ENCODE results near the gene RNF217.

RNF217 gene

GRCh38 chr6:125050663-125051318 is 88.6 kb downstream of the RNF217 start (continued):
- no peak for TF ChIP-seq ZFP30 (CRISPR knock-in tag; IDR thresholded peaks at IDR 0.05)
- no peak for TF ChIP-seq OSR1 (CRISPR knock-in tag; IDR thresholded peaks at IDR 0.05)
- TF ChIP-seq CSDC2 (CRISPR knock-in tag; IDR thresholded peaks at IDR 0.05): no peak
- TF ChIP-seq BACH2 (CRISPR knock-in tag; IDR thresholded peaks at IDR 0.05; ENCODE audit: borderline replicate concordance): no peak
- TF ChIP-seq ZNF565 (CRISPR knock-in tag; conservative IDR thresholded peaks at IDR 0.05; ENCODE audit: low read depth): no peak
- TF ChIP-seq PPARA (CRISPR knock-in tag; IDR thresholded peaks at IDR 0.05; ENCODE audit: borderline replicate concordance): no peak
- no peak for TF ChIP-seq POU6F1 (CRISPR knock-in tag; IDR thresholded peaks at IDR 0.05; ENCODE audit: borderline replicate concordance, low read depth)
- no peak for TF ChIP-seq PATZ1 (CRISPR knock-in tag; IDR thresholded peaks at IDR 0.05; ENCODE audit: borderline replicate concordance)
- no peak for TF ChIP-seq ZC3H10 (CRISPR knock-in tag; IDR thresholded peaks at IDR 0.05)
- no peak for TF ChIP-seq SNAI2 (CRISPR knock-in tag; IDR thresholded peaks at IDR 0.05)

GRCh38 chr6:125053809-125054208 is 91.6 kb downstream of the RNF217 start:
- TF ChIP-seq TOX (CRISPR knock-in tag; IDR thresholded peaks at IDR 0.05; ENCODE audit: borderline replicate concordance): no peak
- no peak for TF ChIP-seq RARB (CRISPR knock-in tag; IDR thresholded peaks at IDR 0.05)
- no peak for TF ChIP-seq ISL1 (CRISPR knock-in tag; IDR thresholded peaks at IDR 0.05)
- no peak for ATAC-seq

GRCh38 chr6:125054331-125054730 is 92.1 kb downstream of the RNF217 start:
- TF ChIP-seq POU6F1 (CRISPR knock-in tag; IDR thresholded peaks at IDR 0.05; ENCODE audit: borderline replicate concordance, low read depth): no peak
- no peak for TF ChIP-seq OSR1 (CRISPR knock-in tag; IDR thresholded peaks at IDR 0.05)
- TF ChIP-seq ZNF565 (CRISPR knock-in tag; conservative IDR thresholded peaks at IDR 0.05; ENCODE audit: low read depth): no peak
- no peak for TF ChIP-seq TSHZ2 (CRISPR knock-in tag; IDR thresholded peaks at IDR 0.05)
- no peak for TF ChIP-seq ISL1 (CRISPR knock-in tag; IDR thresholded peaks at IDR 0.05)
- no peak for TF ChIP-seq ZNF8 (CRISPR knock-in tag; IDR thresholded peaks at IDR 0.05)
- TF ChIP-seq ARNTL (CRISPR knock-in tag; IDR thresholded peaks at IDR 0.05; ENCODE audit: borderline replicate concordance, low read depth): no peak
- no peak for TF ChIP-seq PATZ1 (CRISPR knock-in tag; IDR thresholded peaks at IDR 0.05; ENCODE audit: borderline replicate concordance)
- TF ChIP-seq ZFP3 (CRISPR knock-in tag; IDR thresholded peaks at IDR 0.05): no peak
- TF ChIP-seq CSRNP3 (CRISPR knock-in tag; IDR thresholded peaks at IDR 0.05): no peak
- no peak for TF ChIP-seq BACH2 (CRISPR knock-in tag; IDR thresholded peaks at IDR 0.05; ENCODE audit: borderline replicate concordance)
- TF ChIP-seq ESRRG (CRISPR knock-in tag; IDR thresholded peaks at IDR 0.05): no peak
- no peak for TF ChIP-seq SNAI2 (CRISPR knock-in tag; IDR thresholded peaks at IDR 0.05)
- TF ChIP-seq ZNF70 (CRISPR knock-in tag; IDR thresholded peaks at IDR 0.05): no peak
- no peak for TF ChIP-seq GLIS3 (CRISPR knock-in tag; IDR thresholded peaks at IDR 0.05)
- TF ChIP-seq PPARA (CRISPR knock-in tag; IDR thresholded peaks at IDR 0.05; ENCODE audit: borderline replicate concordance): no peak
- TF ChIP-seq ZFP30 (CRISPR knock-in tag; IDR thresholded peaks at IDR 0.05): no peak
- no peak for TF ChIP-seq CSDC2 (CRISPR knock-in tag; IDR thresholded peaks at IDR 0.05)
- TF ChIP-seq TOX (CRISPR knock-in tag; IDR thresholded peaks at IDR 0.05; ENCODE audit: borderline replicate concordance): no peak
- no peak for ATAC-seq

Data from SK-N-SH treated with all-trans-retinoic acid at 6 μM for 48 hours (cell line).